Smooth muscle cell (in vitro differentiated cells): ENCODE results near the gene GPR35. TPM values are rescaled to one million over a fixed set of nuclear protein-coding genes. Genes with fewer than 3 reads are reported as not detected.

Source experiments
- DNase-seq: peaks from one replicate; lab custom pipeline; 2025; ENCODE audit not compliant: unreplicated experiment; lab: John Stamatoyannopoulos, UW
- H2AFZ ChIP-seq: fragments of 200-600 bp; sonication (generic); 2 replicates; pipeline ENCODE4 v1.6.0; 2016; ENCODE audit warnings: antibody characterized with exemption, low read depth, mild to moderate bottlenecking
- H3F3A ChIP-seq: fragments of 200-600 bp; sonication (generic); 2 replicates; pipeline ENCODE4 v1.6.0; 2017; ENCODE audit warnings: antibody characterized with exemption, low read depth
- H3K27ac ChIP-seq: fragments of 200-600 bp; sonication (generic); 2 replicates; pipeline ENCODE4 v1.5.1; 2016; ENCODE audit warnings: low read depth, mild to moderate bottlenecking
- H3K27me3 ChIP-seq: fragments of 200-600 bp; sonication (generic); 2 replicates; pipeline ENCODE4 v1.6.1; 2016; ENCODE audit warnings: low read depth, mild to moderate bottlenecking
- H3K36me3 ChIP-seq: fragments of 200-600 bp; sonication (generic); 2 replicates; pipeline ENCODE4 v1.5.1; 2016; ENCODE audit warnings: low read depth
- H3K4me1 ChIP-seq: fragments of 200-600 bp; sonication (generic); 2 replicates; pipeline ENCODE4 v1.5.1; 2016; ENCODE audit warnings: low read depth
- H3K4me2 ChIP-seq: fragments of 200-600 bp; sonication (generic); 2 replicates; pipeline ENCODE4 v1.6.0; 2016; ENCODE audit warnings: mild to moderate bottlenecking
- H3K4me3 ChIP-seq: fragments of 200-600 bp; sonication (generic); 2 replicates; pipeline ENCODE4 v1.5.1; 2016; ENCODE audit warnings: mild to moderate bottlenecking
- H3K79me2 ChIP-seq: fragments of 200-600 bp; sonication (generic); 2 replicates; pipeline ENCODE4 v1.6.0; 2016; ENCODE audit warnings: low read depth, mild to moderate bottlenecking
- H3K9ac ChIP-seq: fragments of 200-600 bp; sonication (generic); 2 replicates; pipeline ENCODE4 v1.6.0; 2016; ENCODE audit warnings: low read depth
- H3K9me3 ChIP-seq: fragments of 200-600 bp; sonication (generic); replicated peaks from 2 replicates; pipeline ENCODE4 v1.5.1; 2016; ENCODE audit warnings: low read depth
- H4K20me1 ChIP-seq: fragments of 200-600 bp; sonication (generic); 2 replicates; pipeline ENCODE4 v1.6.0; 2016; ENCODE audit warnings: low read depth
- WGBS: methylation state at CpG from one replicate; pipeline ENCODE4 v1.1.7; 2016; ENCODE audit warnings: low lambda C conversion rate; 5-methylcytosine and 5-hydroxymethylcytosine counted together
- polyA plus RNA-seq: library from polyadenylated mRNA; unstranded; fragments of >200 nt; fragmentation: Nextera tagmentation; extraction: Ambion mirVana; gene quantifications from 2 replicates; pipeline ENCODE4 v1.2.1, GENCODE V29; 2016
- total RNA-seq: library from RNA; depleted of rRNA; stranded (reverse); fragments of >200 nt; gene quantifications from 2 replicates; pipeline ENCODE4 v1.2.3, GENCODE V29; 2014
- TF ChIP-seq, protein P1 (sequence below): fragments of 200-600 bp; sonication (generic); IDR thresholded peaks from 2 replicates; pipeline ENCODE4 v1.5.1; 2017; ENCODE audit warnings: borderline replicate concordance, mild to moderate bottlenecking, antibody characterized with exemption; ENCODE audit not compliant: insufficient read depth, poor library complexity, severe bottlenecking

GPR35 gene
- total and polyA plus RNA-seq, 2 experiments from 2014 or later: 1.3 to 2.1 TPM

GRCh38 chr2:240627736-240628506 is 2.6 kb downstream of the GPR35 start:
- Histone ChIP-seq H3F3A (no peaks in the 10 kb centered on the region), H2AFZ (no peak overlapping the region), H3K27ac (no peak overlapping the region), H3K4me2 (no peak overlapping the region), H3K4me3 (no peak overlapping the region), H3K79me2 (no peaks in the 10 kb centered on the region), H3K9ac (no peak overlapping the region), H4K20me1 (no peaks in the 10 kb centered on the region), H3K36me3 (no peaks in the 10 kb centered on the region), H3K4me1 (no peaks in the 10 kb centered on the region), H3K27me3 (no peaks in the 10 kb centered on the region), H3K9me3 (no peaks in the 10 kb centered on the region)
- TF ChIP-seq, protein P1, sequence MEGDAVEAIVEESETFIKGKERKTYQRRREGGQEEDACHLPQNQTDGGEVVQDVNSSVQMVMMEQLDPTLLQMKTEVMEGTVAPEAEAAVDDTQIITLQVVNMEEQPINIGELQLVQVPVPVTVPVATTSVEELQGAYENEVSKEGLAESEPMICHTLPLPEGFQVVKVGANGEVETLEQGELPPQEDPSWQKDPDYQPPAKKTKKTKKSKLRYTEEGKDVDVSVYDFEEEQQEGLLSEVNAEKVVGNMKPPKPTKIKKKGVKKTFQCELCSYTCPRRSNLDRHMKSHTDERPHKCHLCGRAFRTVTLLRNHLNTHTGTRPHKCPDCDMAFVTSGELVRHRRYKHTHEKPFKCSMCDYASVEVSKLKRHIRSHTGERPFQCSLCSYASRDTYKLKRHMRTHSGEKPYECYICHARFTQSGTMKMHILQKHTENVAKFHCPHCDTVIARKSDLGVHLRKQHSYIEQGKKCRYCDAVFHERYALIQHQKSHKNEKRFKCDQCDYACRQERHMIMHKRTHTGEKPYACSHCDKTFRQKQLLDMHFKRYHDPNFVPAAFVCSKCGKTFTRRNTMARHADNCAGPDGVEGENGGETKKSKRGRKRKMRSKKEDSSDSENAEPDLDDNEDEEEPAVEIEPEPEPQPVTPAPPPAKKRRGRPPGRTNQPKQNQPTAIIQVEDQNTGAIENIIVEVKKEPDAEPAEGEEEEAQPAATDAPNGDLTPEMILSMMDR: no peak
- no peak for DNase-seq
- 94% methylated on average over 17 of the region's 17 CpGs for WGBS

DNA sequence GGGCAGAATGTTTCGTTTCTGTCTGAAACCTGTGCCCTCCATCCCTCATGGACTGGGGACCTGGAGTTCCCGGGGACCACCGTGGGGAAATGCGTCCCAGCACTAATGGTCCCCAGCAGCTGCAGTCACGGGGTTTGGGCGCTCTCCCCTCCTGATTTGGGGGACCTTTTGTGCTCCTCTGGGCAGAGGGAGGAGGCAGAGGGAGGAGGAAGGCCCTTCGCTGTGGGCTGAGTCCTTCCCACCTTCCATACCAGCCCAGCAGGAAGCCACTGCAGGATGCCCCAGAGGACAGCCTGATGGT is 3.2 kb downstream of the GPR35 start:
- TF ChIP-seq, protein P1: no peak
- H3F3A ChIP-seq: no peaks in the 10 kb centered on the region
- no peaks in the 10 kb centered on the region for H4K20me1 ChIP-seq
- no peaks in the 10 kb centered on the region for H3K36me3 ChIP-seq
- H3K9me3 ChIP-seq: no peaks in the 10 kb centered on the region
- DNase-seq: no peak
- no peak overlapping the region for H2AFZ ChIP-seq
- WGBS: 94% methylated on average over 7 of the region's 7 CpGs
- no peaks in the 10 kb centered on the region for H3K79me2 ChIP-seq
- no peak overlapping the region for H3K4me2 ChIP-seq
- no peak overlapping the region for H3K4me3 ChIP-seq
- H3K27ac ChIP-seq: no peak overlapping the region
- no peaks in the 10 kb centered on the region for H3K27me3 ChIP-seq
- H3K9ac ChIP-seq: no peak overlapping the region
- H3K4me1 ChIP-seq: no peaks in the 10 kb centered on the region

DNA sequence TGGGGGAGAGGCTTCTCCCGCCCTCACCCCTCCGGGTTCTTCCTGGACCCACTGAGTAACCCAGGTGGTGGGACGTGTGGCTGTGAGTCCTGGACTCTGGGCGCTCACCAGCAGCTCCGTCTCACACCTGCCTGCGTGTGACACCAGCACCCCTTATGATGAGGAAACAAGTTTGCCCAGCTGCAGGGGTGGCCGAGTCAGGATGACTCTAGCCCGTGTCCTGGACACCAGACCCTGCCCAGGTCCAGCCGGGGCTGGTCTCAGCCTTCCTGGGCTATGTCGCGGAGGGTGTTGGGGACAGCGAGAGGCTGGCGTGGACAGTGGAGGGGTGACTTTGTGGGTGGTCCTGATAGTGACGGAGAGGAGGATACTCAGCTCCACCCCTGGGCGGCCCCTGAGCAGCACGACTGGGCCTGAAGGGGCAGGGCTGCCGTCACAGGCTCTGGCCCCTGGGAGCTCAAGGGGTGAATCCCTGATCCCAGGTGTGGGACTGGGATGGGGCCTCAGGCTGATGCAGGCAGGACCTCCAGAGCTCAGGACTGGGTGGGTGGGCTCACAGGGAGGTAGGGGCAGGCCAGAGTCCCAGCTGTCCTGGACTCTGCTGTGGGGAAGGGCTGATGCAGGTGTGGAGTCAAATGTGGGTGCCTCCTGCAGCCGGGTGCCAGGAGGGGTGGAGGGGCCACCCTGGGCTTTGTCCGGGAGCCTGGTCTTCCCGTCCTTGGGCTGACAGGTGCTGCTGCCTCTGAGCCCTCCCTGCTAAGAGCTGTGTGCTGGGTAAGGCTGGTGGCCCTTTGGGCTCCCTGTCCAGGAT is 3.7 kb downstream of the GPR35 start:
- TF ChIP-seq, protein P1: no peak
- WGBS: 84% methylated on average over 20 of the region's 20 CpGs
- Histone ChIP-seq H3K4me1 (no peaks in the 10 kb centered on the region), H3K4me3 (no peak overlapping the region), H2AFZ (no peak overlapping the region), H3K36me3 (no peaks in the 10 kb centered on the region), H3K4me2 (no peak overlapping the region), H4K20me1 (no peaks in the 10 kb centered on the region), H3K27ac (no peak overlapping the region), H3K79me2 (no peaks in the 10 kb centered on the region), H3F3A (no peaks in the 10 kb centered on the region), H3K9me3 (no peaks in the 10 kb centered on the region), H3K27me3 (no peaks in the 10 kb centered on the region), H3K9ac (no peak overlapping the region)
- no peak for DNase-seq

DNA sequence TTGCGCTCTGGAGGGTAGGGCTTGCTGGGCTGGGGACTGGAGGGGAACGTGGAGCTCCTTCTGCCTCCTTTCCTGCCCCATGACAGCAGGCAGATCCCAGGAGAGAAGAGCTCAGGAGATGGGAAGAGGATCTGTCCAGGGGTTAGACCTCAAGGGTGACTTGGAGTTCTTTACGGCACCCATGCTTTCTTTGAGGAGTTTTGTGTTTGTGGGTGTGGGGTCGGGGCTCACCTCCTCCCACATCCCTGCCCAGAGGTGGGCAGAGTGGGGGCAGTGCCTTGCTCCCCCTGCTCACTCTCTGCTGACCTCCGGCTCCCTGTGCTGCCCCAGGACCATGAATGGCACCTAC is 4.3 kb downstream of the GPR35 start:
- H3K4me2 ChIP-seq: no peak overlapping the region
- H3K27ac ChIP-seq: no peak overlapping the region
- no peaks in the 10 kb centered on the region for H3K4me1 ChIP-seq
- no peak overlapping the region for H3K4me3 ChIP-seq
- no peak for DNase-seq
- TF ChIP-seq, protein P1: no peak
- H4K20me1 ChIP-seq: no peaks in the 10 kb centered on the region
- no peaks in the 10 kb centered on the region for H3K27me3 ChIP-seq
- H3K36me3 ChIP-seq: no peaks in the 10 kb centered on the region
- H3K9ac ChIP-seq: no peak overlapping the region
- no peaks in the 10 kb centered on the region for H3K79me2 ChIP-seq
- H3K9me3 ChIP-seq: no peaks in the 10 kb centered on the region
- WGBS: 96% methylated on average over 5 of the region's 5 CpGs
- H3F3A ChIP-seq: no peaks in the 10 kb centered on the region
- H2AFZ ChIP-seq: no peak overlapping the region
